HepG2 (cell line): ENCODE data around the gene PGAP3. TPM values are rescaled to one million over a fixed set of nuclear protein-coding genes. Genes with fewer than 3 reads are reported as not detected.

ENCODE experiments used
- AHR ChIP-seq: IDR thresholded peaks from 2 replicates; pipeline ENCODE4 v1.6.1; 2018; ENCODE audit warnings: missing genetic modification reagents, missing compliant biosample characterization
- BHLHE40 ChIP-seq: IDR thresholded peaks from 2 replicates; pipeline ENCODE4 v1.6.1; 2011; ENCODE audit warnings: low read length, improper control_type of control experiment
- ETV5 ChIP-seq: IDR thresholded peaks from 2 replicates; pipeline ENCODE4 v1.6.1; 2018; ENCODE audit warnings: missing biosample characterization, missing genetic modification reagents, inconsistent platforms, borderline replicate concordance
- FOXA3 ChIP-seq: IDR thresholded peaks from 2 replicates; pipeline ENCODE4 v1.6.1; 2016; ENCODE audit warnings: missing genetic modification reagents, missing compliant biosample characterization
- MEIS1 ChIP-seq: sonication (generic); formaldehyde crosslinking; IDR thresholded peaks from 2 replicates; pipeline ENCODE4 v1.9.0; 2021; ENCODE audit warnings: mild to moderate bottlenecking, missing genetic modification reagents, moderate library complexity, borderline replicate concordance
- MIXL1 ChIP-seq: IDR thresholded peaks from 2 replicates; pipeline ENCODE4 v1.6.1; 2016
- PATZ1 ChIP-seq: sonication (generic); formaldehyde crosslinking; IDR thresholded peaks from 2 replicates; pipeline ENCODE4 v1.4.0; 2020; ENCODE audit warnings: missing genetic modification reagents
- SALL1 ChIP-seq: sonication (generic); formaldehyde crosslinking; IDR thresholded peaks from 2 replicates; pipeline ENCODE4 v1.8.0; 2022; ENCODE audit warnings: mild to moderate bottlenecking, missing genetic modification reagents
- SOX13 ChIP-seq, 3 experiments: fragments of 450-650 bp in 1 of 3; sonication (generic) in 1 of 3; formaldehyde crosslinking in 1 of 3; IDR thresholded peaks in 2 of 3; conservative IDR thresholded peaks in 1 of 3; 2 replicates each; pipeline versions ENCODE4 v1.5.0 to v1.6.1; 2016 to 2020; ENCODE audit warnings: antibody characterized with exemption in 1 of 3, mild to moderate bottlenecking in 1 of 3, missing compliant biosample characterization in 1 of 3, missing genetic modification reagents in 1 of 3, moderate library complexity in 1 of 3
- THYN1 ChIP-seq: sonication (generic); formaldehyde crosslinking; IDR thresholded peaks from 2 replicates; pipeline ENCODE4 v1.8.1; 2023; ENCODE audit warnings: low read depth, mild to moderate bottlenecking, moderate library complexity, missing genetic modification reagents, borderline replicate concordance
- U2AF1 ChIP-seq: fragments of 200-400 bp; formaldehyde crosslinking; optimal IDR thresholded peaks from 2 replicates; pipeline ENCODE3; 2017; ENCODE audit warnings: mild to moderate bottlenecking, low read depth, low read length
- ZNF451 ChIP-seq: sonication (generic); formaldehyde crosslinking; IDR thresholded peaks from 2 replicates; pipeline ENCODE4 v1.5.0; 2020; ENCODE audit warnings: mild to moderate bottlenecking, missing genetic modification reagents
- ZNF460 ChIP-seq: sonication (generic); formaldehyde crosslinking; IDR thresholded peaks from 2 replicates; pipeline ENCODE4 v1.5.1; 2020; ENCODE audit warnings: missing genetic modification reagents, mild to moderate bottlenecking, borderline replicate concordance
- ZNF552 ChIP-seq: sonication (generic); formaldehyde crosslinking; IDR thresholded peaks from 2 replicates; pipeline ENCODE4 v1.9.0; 2022; ENCODE audit warnings: missing genetic modification reagents, mild to moderate bottlenecking, borderline replicate concordance
- ZNF660 ChIP-seq: sonication (generic); formaldehyde crosslinking; IDR thresholded peaks from 2 replicates; pipeline ENCODE4 v1.5.1; 2020; ENCODE audit warnings: mild to moderate bottlenecking, low read depth, missing genetic modification reagents, borderline replicate concordance
- ZNF678 ChIP-seq: sonication (generic); formaldehyde crosslinking; IDR thresholded peaks from 2 replicates; pipeline ENCODE4 v1.4.0; 2020; ENCODE audit warnings: mild to moderate bottlenecking, missing genetic modification reagents
- ZNF746 ChIP-seq: sonication (generic); formaldehyde crosslinking; IDR thresholded peaks from 2 replicates; pipeline ENCODE4 v1.8.0; 2022; ENCODE audit warnings: mild to moderate bottlenecking, missing genetic modification reagents
- ZNF879 ChIP-seq: sonication (generic); formaldehyde crosslinking; IDR thresholded peaks from 2 replicates; pipeline ENCODE4 v1.8.1; 2023; ENCODE audit warnings: missing genetic modification reagents
- polyA plus RNA-seq, 8 experiments: library from polyadenylated mRNA; depleted of rRNA in 3 of 8; stranded (reverse) in 7 of 8; unstranded in 1 of 8; fragments of >200 nt; fragmentation: Illumina TruSeq in 4 of 8; extraction: Trizol in 4 of 8; gene quantifications; 2 replicates each; pipeline versions ENCODE4 v1.2.1 to v1.2.3, GENCODE V29; 2011 to 2016; ENCODE audit warnings: low read depth in 4 of 8, missing spikeins in 1 of 8, mixed read lengths in 1 of 8; ENCODE audit not compliant: insufficient read depth in 1 of 8
- total RNA-seq, 5 experiments: library from RNA; depleted of rRNA; stranded (reverse); fragments of >200 nt; fragmentation: Illumina TruSeq; extraction: Trizol; gene quantifications; 2 replicates each; pipeline ENCODE4 v1.2.3, GENCODE V29; 2016; ENCODE audit warnings: low read depth in 1 of 5
- TF ChIP-seq, protein P1 (sequence below): sonication (generic); formaldehyde crosslinking; IDR thresholded peaks from 2 replicates; pipeline ENCODE4 v1.4.0; 2020; ENCODE audit warnings: mild to moderate bottlenecking, missing genetic modification reagents
- TF ChIP-seq, protein P2 (sequence below): sonication (generic); formaldehyde crosslinking; IDR thresholded peaks from 2 replicates; pipeline ENCODE4 v1.4.0; 2020; ENCODE audit warnings: mild to moderate bottlenecking, missing genetic modification reagents

PGAP3 gene
- total and polyA plus RNA-seq, 2 of the 13 experiments (the other 11 are each of a cell fraction or from before 2014, with no cell fraction given) = 11.9 to 14.6 TPM

DNA sequence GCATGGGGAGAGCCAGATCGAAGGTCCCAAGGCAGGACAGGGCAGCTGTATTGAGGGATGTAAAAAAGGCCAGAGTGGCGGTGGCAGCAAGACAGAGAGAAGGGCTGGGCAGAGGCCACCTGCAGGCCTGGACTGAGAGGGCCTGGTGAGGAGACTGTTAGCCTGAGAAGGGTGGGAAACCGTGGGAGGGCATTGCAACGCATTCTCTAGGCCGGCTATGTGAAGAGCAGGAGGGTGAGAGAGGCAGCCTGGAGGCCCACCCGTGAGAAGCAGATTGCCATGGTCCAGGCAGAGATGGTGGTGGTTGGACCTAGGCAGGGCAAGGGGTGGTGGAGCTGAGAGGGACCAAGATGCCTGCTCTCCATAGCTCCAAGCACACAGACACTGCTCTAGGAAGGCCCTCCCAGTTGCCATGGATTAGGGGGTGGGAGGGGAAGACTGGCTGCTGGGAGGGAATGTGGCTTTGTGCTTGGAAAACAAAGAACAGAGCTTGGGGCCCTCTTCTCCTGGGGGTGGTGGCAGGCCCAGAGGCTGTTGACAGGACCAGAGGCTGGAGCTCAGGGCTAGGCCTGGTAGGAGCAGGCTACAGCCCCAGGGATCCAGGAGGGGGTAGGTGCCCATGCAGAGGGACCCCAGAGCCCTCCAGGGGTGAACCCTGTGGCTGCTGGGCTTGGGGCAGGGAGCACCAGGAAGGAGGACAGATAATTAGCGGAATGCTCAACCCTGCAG, 35.1 kb downstream of the PGAP3 start (continued):
- TF ChIP-seq ZNF678 (CRISPR knock-in tag) = no peak
- TF ChIP-seq ZNF879 = no peak
- no peak for TF ChIP-seq ZNF746 (CRISPR knock-in tag)
- TF ChIP-seq ZNF660 (CRISPR knock-in tag) = no peak
- peak; percentile 26; the same call in 1 of the 2 replicates for TF ChIP-seq ETV5
- TF ChIP-seq ZNF451 (CRISPR knock-in tag) = 0 out of 2 replicates have a peak, but pooled peaks have one; percentile 16
- peak; percentile 60 for TF ChIP-seq U2AF1
- peak; percentile 29; the same call in 1 of the 2 replicates for TF ChIP-seq FOXA3
- TF ChIP-seq BHLHE40 = 0 out of 2 replicates have a peak, but pooled peaks have one; percentile 16
- TF ChIP-seq MIXL1 (CRISPR knock-in tag) = no peak
- no peak for TF ChIP-seq ZNF460
- peak; percentile 77; the same call in 1 of the 2 replicates for TF ChIP-seq MEIS1 (CRISPR knock-in tag)
- TF ChIP-seq THYN1 (CRISPR knock-in tag) = no peak
- 0 out of 2 replicates have a peak, but pooled peaks have one; percentile 56 for TF ChIP-seq SOX13 (IDR thresholded peaks at IDR 0.05)
- TF ChIP-seq SOX13 (CRISPR knock-in tag; conservative IDR thresholded peaks at IDR 0.05 in 1 of 2, IDR thresholded peaks at IDR 0.05 in 1 of 2) = peak in 1 of 2 experiments; percentile 95; a peak in 2 of 4 replicates
- peak; percentile 92 for TF ChIP-seq PATZ1 (CRISPR knock-in tag)
- TF ChIP-seq AHR (CRISPR knock-in tag) = peak; percentile 59; the same call in 1 of the 2 replicates
- TF ChIP-seq, protein P1, sequence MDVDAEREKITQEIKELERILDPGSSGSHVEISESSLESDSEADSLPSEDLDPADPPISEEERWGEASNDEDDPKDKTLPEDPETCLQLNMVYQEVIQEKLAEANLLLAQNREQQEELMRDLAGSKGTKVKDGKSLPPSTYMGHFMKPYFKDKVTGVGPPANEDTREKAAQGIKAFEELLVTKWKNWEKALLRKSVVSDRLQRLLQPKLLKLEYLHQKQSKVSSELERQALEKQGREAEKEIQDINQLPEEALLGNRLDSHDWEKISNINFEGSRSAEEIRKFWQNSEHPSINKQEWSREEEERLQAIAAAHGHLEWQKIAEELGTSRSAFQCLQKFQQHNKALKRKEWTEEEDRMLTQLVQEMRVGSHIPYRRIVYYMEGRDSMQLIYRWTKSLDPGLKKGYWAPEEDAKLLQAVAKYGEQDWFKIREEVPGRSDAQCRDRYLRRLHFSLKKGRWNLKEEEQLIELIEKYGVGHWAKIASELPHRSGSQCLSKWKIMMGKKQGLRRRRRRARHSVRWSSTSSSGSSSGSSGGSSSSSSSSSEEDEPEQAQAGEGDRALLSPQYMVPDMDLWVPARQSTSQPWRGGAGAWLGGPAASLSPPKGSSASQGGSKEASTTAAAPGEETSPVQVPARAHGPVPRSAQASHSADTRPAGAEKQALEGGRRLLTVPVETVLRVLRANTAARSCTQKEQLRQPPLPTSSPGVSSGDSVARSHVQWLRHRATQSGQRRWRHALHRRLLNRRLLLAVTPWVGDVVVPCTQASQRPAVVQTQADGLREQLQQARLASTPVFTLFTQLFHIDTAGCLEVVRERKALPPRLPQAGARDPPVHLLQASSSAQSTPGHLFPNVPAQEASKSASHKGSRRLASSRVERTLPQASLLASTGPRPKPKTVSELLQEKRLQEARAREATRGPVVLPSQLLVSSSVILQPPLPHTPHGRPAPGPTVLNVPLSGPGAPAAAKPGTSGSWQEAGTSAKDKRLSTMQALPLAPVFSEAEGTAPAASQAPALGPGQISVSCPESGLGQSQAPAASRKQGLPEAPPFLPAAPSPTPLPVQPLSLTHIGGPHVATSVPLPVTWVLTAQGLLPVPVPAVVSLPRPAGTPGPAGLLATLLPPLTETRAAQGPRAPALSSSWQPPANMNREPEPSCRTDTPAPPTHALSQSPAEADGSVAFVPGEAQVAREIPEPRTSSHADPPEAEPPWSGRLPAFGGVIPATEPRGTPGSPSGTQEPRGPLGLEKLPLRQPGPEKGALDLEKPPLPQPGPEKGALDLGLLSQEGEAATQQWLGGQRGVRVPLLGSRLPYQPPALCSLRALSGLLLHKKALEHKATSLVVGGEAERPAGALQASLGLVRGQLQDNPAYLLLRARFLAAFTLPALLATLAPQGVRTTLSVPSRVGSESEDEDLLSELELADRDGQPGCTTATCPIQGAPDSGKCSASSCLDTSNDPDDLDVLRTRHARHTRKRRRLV (CRISPR knock-in tag) = no peak
- peak; percentile 54; the same call in 1 of the 2 replicates for TF ChIP-seq SALL1 (CRISPR knock-in tag)
- TF ChIP-seq, protein P2, sequence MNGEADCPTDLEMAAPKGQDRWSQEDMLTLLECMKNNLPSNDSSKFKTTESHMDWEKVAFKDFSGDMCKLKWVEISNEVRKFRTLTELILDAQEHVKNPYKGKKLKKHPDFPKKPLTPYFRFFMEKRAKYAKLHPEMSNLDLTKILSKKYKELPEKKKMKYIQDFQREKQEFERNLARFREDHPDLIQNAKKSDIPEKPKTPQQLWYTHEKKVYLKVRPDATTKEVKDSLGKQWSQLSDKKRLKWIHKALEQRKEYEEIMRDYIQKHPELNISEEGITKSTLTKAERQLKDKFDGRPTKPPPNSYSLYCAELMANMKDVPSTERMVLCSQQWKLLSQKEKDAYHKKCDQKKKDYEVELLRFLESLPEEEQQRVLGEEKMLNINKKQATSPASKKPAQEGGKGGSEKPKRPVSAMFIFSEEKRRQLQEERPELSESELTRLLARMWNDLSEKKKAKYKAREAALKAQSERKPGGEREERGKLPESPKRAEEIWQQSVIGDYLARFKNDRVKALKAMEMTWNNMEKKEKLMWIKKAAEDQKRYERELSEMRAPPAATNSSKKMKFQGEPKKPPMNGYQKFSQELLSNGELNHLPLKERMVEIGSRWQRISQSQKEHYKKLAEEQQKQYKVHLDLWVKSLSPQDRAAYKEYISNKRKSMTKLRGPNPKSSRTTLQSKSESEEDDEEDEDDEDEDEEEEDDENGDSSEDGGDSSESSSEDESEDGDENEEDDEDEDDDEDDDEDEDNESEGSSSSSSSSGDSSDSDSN (CRISPR knock-in tag) = peak; percentile 73
- no peak for TF ChIP-seq ZNF552 (CRISPR knock-in tag)
